ENCODE data around the gene KCNJ4. TPM values are rescaled to one million over a fixed set of nuclear protein-coding genes. Genes with fewer than 3 reads are reported as not detected.

KCNJ4 gene
- total RNA-seq, 1 experiment from 2014 or later: not detected

DNA sequence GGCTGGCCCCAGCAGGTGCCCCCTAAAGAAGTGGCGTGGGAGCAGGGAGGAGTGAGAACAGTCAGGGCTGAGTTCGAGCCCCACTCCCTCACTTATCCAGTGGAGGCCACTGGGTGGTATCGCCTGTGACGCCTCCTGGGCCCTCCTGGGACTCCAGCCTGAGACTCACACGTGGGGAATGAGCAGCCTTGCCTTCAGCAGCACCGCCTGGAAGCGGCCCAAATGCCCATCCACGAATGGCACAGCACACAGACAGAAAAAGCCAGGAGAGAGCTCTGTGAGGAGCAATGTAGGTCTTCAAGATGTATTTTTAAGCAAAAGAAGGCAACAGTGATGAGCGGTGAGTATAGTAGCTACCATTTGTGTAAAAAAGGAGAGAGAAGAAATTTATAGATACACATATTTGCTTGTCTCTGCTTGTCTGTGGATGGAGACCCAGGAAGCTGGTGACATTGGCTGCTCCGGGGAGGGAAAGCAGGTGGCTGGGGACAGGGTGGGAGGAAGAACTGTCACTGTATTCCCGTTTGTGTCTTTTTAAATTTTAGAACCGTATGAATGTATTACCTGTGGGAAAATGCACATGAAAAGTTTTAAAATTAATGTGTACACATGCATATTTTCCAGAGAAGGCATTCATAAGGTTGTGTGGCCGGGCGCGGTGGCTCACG is 13.2 kb downstream of the KCNJ4 start:
- H3F3A ChIP-seq (ENCODE audit: low read length, unreplicated experiment): no peaks in the 10 kb centered on the region
- no TSS peak for BruUV-seq (replicated peaks)
- intact Hi-C loops (cut with micrococcal nuclease): no loop called here
- no peaks in the 10 kb centered on the region for H4K20me1 ChIP-seq (ENCODE audit: low read length)
- no peak overlapping the region for H3K4me3 ChIP-seq (ENCODE audit: low read length)
- H3K9ac ChIP-seq (ENCODE audit: low read length): no peak overlapping the region
- ATAC-seq: no peak
- ChIA-PET CTCF (no interaction called here), POLR2A (ENCODE audit: unreplicated experiment) (no interaction called here)
- no peaks in the 10 kb centered on the region for H3K27me3 ChIP-seq (ENCODE audit: low read length)
- H3K4me2 ChIP-seq (ENCODE audit: low read length): no peak overlapping the region
- no peaks in the 10 kb centered on the region for H3K9me2 ChIP-seq (replicated peaks; ENCODE audit: low read length)
- no peak overlapping the region for H3K27ac ChIP-seq (ENCODE audit: low read length)
- H3K4me1 ChIP-seq (ENCODE audit: insufficient read depth, low read length): no peaks in the 10 kb centered on the region
- H3K9me3 ChIP-seq (ENCODE audit: low read length): no peaks in the 10 kb centered on the region
- H3K79me2 ChIP-seq (ENCODE audit: low read length): no peaks in the 10 kb centered on the region
- no peak overlapping the region for H2AFZ ChIP-seq (ENCODE audit: low read length)
- H3K36me3 ChIP-seq (ENCODE audit: low read depth, low read length): no peaks in the 10 kb centered on the region
- TF ChIP-seq EZH2phosphoT487 (IDR thresholded peaks at IDR 0.05; ENCODE audit: borderline replicate concordance, low read length) (no peak), EZH2 (IDR thresholded peaks at IDR 0.05; ENCODE audit: low read length, unreplicated experiment) (no peak)
- TF ChIP-seq, protein P1, sequence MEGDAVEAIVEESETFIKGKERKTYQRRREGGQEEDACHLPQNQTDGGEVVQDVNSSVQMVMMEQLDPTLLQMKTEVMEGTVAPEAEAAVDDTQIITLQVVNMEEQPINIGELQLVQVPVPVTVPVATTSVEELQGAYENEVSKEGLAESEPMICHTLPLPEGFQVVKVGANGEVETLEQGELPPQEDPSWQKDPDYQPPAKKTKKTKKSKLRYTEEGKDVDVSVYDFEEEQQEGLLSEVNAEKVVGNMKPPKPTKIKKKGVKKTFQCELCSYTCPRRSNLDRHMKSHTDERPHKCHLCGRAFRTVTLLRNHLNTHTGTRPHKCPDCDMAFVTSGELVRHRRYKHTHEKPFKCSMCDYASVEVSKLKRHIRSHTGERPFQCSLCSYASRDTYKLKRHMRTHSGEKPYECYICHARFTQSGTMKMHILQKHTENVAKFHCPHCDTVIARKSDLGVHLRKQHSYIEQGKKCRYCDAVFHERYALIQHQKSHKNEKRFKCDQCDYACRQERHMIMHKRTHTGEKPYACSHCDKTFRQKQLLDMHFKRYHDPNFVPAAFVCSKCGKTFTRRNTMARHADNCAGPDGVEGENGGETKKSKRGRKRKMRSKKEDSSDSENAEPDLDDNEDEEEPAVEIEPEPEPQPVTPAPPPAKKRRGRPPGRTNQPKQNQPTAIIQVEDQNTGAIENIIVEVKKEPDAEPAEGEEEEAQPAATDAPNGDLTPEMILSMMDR (conservative IDR thresholded peaks at IDR 0.05; ENCODE audit: low read depth, low read length): no peak
- DNase-seq: no peak

DNA sequence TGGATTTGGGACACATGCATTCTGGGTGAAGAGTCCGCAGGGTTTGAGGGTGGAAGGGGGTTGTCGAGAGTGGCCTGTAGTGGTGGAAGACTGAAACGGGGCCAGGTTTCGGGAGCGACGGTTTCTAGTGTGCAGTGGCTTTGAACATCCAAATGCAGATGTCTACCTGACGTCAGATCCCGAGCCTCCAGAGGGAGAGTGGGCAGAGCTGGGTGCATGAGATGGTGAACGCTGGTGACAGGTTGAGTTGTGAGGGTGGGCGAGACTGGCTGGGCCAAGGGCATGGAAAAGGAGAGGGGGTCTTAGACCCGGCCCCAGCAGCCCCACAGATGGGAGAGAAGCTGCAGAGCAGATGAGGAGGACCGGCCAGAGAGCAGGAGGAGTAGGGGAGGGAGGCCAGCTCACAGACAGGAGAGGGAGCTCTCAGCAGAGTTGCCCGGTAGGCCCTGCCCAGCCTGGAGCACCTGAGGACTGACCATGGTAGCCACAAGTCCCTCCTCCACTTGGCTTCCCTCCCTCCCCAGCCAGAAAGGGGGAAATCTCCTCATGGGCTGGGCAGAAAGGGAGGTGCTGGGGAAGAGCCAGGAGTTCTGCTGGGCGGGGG is 14.2 kb downstream of the KCNJ4 start:
- Histone ChIP-seq H3K9ac (ENCODE audit: low read length) (no peak overlapping the region), H3K4me3 (ENCODE audit: low read length) (no peak overlapping the region), H4K20me1 (ENCODE audit: low read length) (no peaks in the 10 kb centered on the region), H2AFZ (ENCODE audit: low read length) (no peak overlapping the region), H3K4me1 (ENCODE audit: insufficient read depth, low read length) (no peaks in the 10 kb centered on the region), H3K4me2 (ENCODE audit: low read length) (no peak overlapping the region), H3K27ac (ENCODE audit: low read length) (no peak overlapping the region), H3K27me3 (ENCODE audit: low read length) (no peaks in the 10 kb centered on the region), H3K9me3 (ENCODE audit: low read length) (no peaks in the 10 kb centered on the region), H3K9me2 (replicated peaks; ENCODE audit: low read length) (no peaks in the 10 kb centered on the region), H3K79me2 (ENCODE audit: low read length) (no peaks in the 10 kb centered on the region), H3F3A (ENCODE audit: low read length, unreplicated experiment) (no peaks in the 10 kb centered on the region), H3K36me3 (ENCODE audit: low read depth, low read length) (no peaks in the 10 kb centered on the region)
- intact Hi-C loops (cut with micrococcal nuclease): no loop called here
- DNase-seq (no peak), ATAC-seq (no peak)
- no TSS peak for BruUV-seq (replicated peaks)
- POLR2A ChIA-PET (ENCODE audit: unreplicated experiment): no interaction called here
- TF ChIP-seq EZH2 (IDR thresholded peaks at IDR 0.05; ENCODE audit: low read length, unreplicated experiment) (no peak), EZH2phosphoT487 (IDR thresholded peaks at IDR 0.05; ENCODE audit: borderline replicate concordance, low read length) (no peak)
- TF ChIP-seq, protein P1 (conservative IDR thresholded peaks at IDR 0.05; ENCODE audit: low read depth, low read length): no peak
- CTCF ChIA-PET: no interaction called here

- no peaks in the 10 kb centered on the region for H3K27me3 ChIP-seq (ENCODE audit: low read length)
- BruUV-seq (replicated peaks): no TSS peak
- CTCF ChIA-PET: no interaction called here
- H3K9me2 ChIP-seq (replicated peaks; ENCODE audit: low read length): no peaks in the 10 kb centered on the region
- TF ChIP-seq EZH2phosphoT487 (IDR thresholded peaks at IDR 0.05; ENCODE audit: borderline replicate concordance, low read length) (no peak), EZH2 (IDR thresholded peaks at IDR 0.05; ENCODE audit: low read length, unreplicated experiment) (no peak)
- TF ChIP-seq, protein P1 (conservative IDR thresholded peaks at IDR 0.05; ENCODE audit: low read depth, low read length): no peak
- DNase-seq: no peak
- ATAC-seq: no peak
- no peaks in the 10 kb centered on the region for H3K36me3 ChIP-seq (ENCODE audit: low read depth, low read length)
- H3K79me2 ChIP-seq (ENCODE audit: low read length): no peaks in the 10 kb centered on the region
- H3K4me1 ChIP-seq (ENCODE audit: insufficient read depth, low read length): no peaks in the 10 kb centered on the region
- no peak overlapping the region for H2AFZ ChIP-seq (ENCODE audit: low read length)
- POLR2A ChIA-PET (ENCODE audit: unreplicated experiment): no interaction called here
- no peaks in the 10 kb centered on the region for H4K20me1 ChIP-seq (ENCODE audit: low read length)
- H3K4me2 ChIP-seq (ENCODE audit: low read length): no peak overlapping the region
- no peak overlapping the region for H3K9ac ChIP-seq (ENCODE audit: low read length)
- no peak overlapping the region for H3K4me3 ChIP-seq (ENCODE audit: low read length)
- no peaks in the 10 kb centered on the region for H3K9me3 ChIP-seq (ENCODE audit: low read length)
- H3K27ac ChIP-seq (ENCODE audit: low read length): no peak overlapping the region
- no peaks in the 10 kb centered on the region for H3F3A ChIP-seq (ENCODE audit: low read length, unreplicated experiment)
- intact Hi-C loops (cut with micrococcal nuclease): no loop called here
Observed at GRCh38 chr22:38437416-38437815, 17.6 kb downstream of the KCNJ4 start.
